HG03280 (cell line): ENCODE data around the gene ABCC3.

Source experiments
- ATAC-seq: cut with Tn5 transposase; IDR thresholded peaks from one replicate; pipeline ENCODE4 v1.9.1; 2021; ENCODE audit warnings: mild to moderate bottlenecking, moderate library complexity; ENCODE audit not compliant: unreplicated experiment

ABCC3 gene

GRCh38 chr17:50682441-50682840 is 47.8 kb downstream of the ABCC3 start:
- no peak for ATAC-seq

DNA sequence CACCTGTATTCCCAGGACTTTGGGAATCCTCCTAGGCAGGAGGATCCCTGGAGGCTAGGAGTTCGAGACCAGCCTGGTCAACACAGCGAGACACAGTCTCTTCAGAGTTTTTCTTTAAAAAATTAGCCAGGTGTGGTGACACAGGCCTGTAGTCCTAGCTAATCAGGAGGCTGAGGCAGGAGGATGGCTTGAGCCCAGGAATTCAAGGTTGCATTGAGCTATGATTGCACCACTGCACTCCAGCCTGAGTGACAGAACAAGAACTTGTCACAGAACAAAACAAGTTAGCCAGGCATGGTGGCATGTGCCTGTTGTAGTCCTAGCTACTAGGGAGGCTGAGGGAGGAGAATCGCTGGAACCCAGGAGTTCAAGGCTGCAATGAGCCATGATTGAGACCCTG is 48.3 kb downstream of the ABCC3 start:
- ATAC-seq = no peak

- ATAC-seq = no peak
Observed at GRCh38 chr17:50683434-50684287, 49.0 kb downstream of the ABCC3 start.

DNA sequence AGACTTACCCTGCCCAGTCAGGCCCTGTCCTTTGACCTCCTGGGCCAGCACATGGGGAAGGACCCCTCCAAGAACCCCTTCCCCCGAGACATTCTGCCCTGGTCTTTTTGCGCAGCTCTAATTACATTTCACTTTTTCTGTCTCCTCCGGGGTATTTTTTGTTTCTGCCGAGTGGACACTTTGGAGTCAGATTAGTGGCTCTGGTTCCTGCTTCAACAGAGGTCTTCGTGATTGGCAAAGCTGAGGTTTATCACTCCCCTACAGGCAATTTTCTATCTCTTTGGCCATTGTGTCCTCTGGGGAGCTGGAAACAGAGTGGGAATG is 49.6 kb downstream of the ABCC3 start:
- ATAC-seq = no peak

GRCh38 chr17:50684612-50685333 is 50.1 kb downstream of the ABCC3 start:
- no peak for ATAC-seq

- ATAC-seq = no peak
Observed at GRCh38 chr17:50685334-50685665, 50.6 kb downstream of the ABCC3 start.

GRCh38 chr17:50685691-50686493 is 51.2 kb downstream of the ABCC3 start:
- ATAC-seq = no peak

DNA sequence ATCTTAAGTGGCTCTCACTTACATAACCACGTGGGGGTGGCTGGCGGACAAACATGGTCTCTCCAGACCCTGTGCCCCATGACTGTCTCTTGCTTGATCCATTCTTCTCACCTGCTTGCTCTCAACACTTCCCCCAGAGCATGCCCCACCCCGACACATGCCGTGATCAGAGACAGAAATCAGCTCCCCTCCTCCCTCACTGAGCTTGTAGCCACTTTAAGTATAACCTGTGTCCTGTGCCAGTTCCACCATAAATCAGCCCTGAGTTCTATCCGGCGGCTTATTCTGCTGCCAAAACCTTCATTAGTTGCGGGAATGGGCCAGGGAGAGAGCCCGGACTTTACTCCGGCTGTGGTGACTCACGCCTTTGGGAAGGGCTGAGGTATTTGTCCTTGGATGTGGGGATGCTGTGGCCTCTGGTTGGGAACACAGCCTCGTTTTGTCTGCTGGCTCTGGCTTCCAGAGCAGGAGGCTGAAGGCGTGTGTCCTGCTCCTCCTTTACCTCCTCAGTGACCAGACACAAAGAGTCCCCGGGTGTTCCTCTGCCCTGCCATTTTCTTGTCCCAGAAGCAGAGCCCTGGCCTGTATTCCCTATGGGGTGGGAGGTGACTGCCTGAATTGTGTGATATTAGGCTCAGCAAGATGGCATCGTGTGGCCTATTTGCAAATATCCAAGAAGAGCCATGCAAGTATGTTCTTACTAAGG is 52.0 kb downstream of the ABCC3 start:
- no peak for ATAC-seq

GRCh38 chr17:50687200-50688066 is 52.8 kb downstream of the ABCC3 start:
- ATAC-seq = no peak

DNA sequence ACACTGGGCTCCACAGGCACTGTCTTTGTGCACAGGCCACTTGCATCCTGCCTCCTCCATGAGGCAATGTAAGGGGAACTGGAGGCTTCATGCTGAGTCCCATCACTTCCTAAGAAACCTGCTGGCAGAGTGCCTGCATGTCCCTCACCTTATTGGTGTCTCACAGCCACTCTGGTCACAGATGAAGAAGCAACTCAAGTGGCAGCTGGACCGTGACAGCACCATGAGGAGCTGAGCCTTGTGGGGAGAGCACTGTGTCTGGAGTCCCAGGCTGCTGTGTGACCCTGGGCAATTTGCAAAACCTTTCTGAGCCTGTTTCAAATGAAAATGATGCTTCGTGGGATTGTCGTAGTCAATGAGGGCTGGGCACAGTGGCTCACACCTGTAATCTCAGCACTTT is 53.6 kb downstream of the ABCC3 start:
- ATAC-seq = no peak

GRCh38 chr17:50689251-50689650 is 54.6 kb downstream of the ABCC3 start:
- no peak for ATAC-seq

GRCh38 chr17:50689956-50690886 is 55.5 kb downstream of the ABCC3 start:
- ATAC-seq = no peak

DNA sequence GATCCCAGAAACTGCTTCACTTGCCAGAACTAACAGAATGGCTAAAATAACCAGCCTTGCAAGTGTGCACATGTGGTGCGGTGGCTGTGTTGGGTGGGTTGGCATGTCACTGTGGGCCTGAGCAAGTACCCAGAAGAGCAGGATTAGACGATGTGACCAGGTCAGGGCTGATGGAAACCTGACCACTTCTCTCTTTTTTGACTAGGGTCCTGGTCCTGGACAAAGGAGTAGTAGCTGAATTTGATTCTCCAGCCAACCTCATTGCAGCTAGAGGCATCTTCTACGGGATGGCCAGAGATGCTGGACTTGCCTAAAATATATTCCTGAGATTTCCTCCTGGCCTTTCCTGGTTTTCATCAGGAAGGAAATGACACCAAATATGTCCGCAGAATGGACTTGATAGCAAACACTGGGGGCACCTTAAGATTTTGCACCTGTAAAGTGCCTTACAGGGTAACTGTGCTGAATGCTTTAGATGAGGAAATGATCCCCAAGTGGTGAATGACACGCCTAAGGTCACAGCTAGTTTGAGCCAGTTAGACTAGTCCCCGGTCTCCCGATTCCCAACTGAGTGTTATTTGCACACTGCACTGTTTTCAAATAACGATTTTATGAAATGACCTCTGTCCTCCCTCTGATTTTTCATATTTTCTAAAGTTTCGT is 56.3 kb downstream of the ABCC3 start:
- no peak for ATAC-seq

- ATAC-seq = no peak
Observed at GRCh38 chr17:50691550-50692447, 57.1 kb downstream of the ABCC3 start.

DNA sequence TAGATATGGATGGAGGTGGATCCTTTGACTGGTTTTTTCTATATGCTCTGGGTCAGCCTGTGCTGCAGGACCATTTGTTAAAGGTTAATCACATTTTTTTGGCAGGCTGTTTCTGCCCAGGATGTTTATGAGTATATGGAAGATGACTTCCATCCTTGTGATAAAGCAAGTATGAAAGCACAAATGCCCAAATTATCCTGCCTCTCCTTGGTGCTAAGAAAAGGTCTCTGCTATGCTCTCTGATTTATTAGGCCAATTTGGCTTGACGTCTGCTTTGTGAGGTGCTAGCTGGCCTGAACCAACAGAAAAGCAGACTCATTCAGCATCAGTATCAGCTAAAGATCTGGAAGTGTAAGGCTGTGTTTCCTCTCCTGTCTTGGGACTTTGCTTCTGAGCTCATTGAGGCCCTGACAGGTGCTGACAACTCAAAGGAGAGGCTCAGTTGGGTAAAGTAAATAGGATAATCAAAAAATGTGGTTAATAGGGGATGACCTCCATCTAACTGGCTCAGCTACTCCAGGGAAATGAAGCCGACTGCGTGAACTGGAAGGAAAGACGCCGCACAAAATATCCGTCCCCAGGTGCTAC is 57.9 kb downstream of the ABCC3 start:
- ATAC-seq = no peak

DNA sequence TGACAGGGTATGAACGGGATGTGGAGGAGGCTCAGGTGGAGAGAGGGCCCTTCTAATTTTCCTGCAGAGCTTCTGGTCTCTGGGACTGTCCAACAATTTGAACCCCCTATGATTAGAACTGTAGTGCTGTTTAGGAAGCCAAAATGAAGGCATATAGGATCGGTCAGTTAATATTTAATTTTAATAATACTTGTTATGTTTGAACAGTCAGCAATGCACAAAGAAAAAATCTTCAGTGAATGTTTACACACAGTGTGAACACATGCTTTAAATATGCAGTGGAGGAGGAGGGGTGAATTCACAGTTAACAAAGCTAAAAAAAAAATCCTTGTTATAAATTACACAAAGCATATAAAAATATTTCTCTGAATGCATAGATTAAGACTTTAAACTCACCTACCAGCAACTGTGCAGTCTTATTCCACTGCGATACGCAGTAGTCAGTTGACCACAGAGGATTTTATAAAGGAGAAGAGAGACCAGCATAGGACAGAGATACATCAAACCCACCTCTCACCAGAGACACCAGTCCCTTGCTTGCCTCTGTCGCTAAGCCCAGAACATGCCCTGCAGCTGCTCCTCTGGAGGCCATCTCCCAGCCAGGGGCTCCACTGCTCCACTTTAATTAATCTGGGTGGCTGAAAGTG is 58.5 kb downstream of the ABCC3 start:
- no peak for ATAC-seq
